Activated CD4-positive, alpha-beta T cell treated with anti-CD3 and anti-CD28 coated beads for 36 hours (primary cell): Measurements from ENCODE around the gene KRTAP10-5. TPM values are rescaled to one million over a fixed set of nuclear protein-coding genes. Genes with fewer than 3 reads are reported as not detected.
"Not testable (repeated sequence)": the region's sequence is repeated elsewhere in the genome, so short reads cannot be mapped to it uniquely, and the experiment has no call there.

Experiments
- ATAC-seq: fragments of 200-7000 bp; cut with Tn5 transposase; one replicate; pipeline ENCODE4 v1.10.0; 2021; ENCODE audit warnings: mild to moderate bottlenecking, moderate library complexity
- CTCF ChIA-PET: fragments of 350-600 bp; sonication (Branson Sonifier 250); formaldehyde crosslinking; loops from one replicate; lab custom pipeline; 2021; ENCODE audit warnings: antibody characterized with exemption; lab: Charles Lee
- POLR2A ChIA-PET: fragments of 350-600 bp; sonication (Branson Sonifier 250); formaldehyde crosslinking; loops from one replicate; lab custom pipeline; 2021; ENCODE audit warnings: antibody characterized with exemption, inconsistent platforms; lab: Charles Lee
- DNase-seq: peaks from one replicate; pipeline ENCODE4 v3.0.0-alpha.2; 2020
- H3K27ac Mint-ChIP-seq: one replicate; pipeline ENCODE4 v1.8.0; 2021; ENCODE audit warnings: mixed read lengths
- H3K27me3 Mint-ChIP-seq: one replicate; pipeline ENCODE4 v1.8.0; 2021; ENCODE audit warnings: mixed read lengths
- H3K36me3 Mint-ChIP-seq: one replicate; pipeline ENCODE4 v1.8.0; 2021; ENCODE audit warnings: low read depth, mixed read lengths
- H3K4me1 Mint-ChIP-seq: one replicate; pipeline ENCODE4 v1.8.0; 2021; ENCODE audit warnings: mixed read lengths
- H3K4me3 Mint-ChIP-seq: one replicate; pipeline ENCODE4 v1.8.0; 2021; ENCODE audit warnings: mild to moderate bottlenecking, moderate library complexity, mixed read lengths
- H3K9me3 Mint-ChIP-seq: one replicate; pipeline ENCODE4 v1.8.0; 2021; ENCODE audit warnings: low read depth, mixed read lengths
- intact Hi-C, 2 experiments: fragments of 100-400 bp; cut with DNase I in 1 of 2; cut with micrococcal nuclease in 1 of 2; formaldehyde crosslinking; loops; one replicate each; pipeline versions ENCODE4 v1.14.2 to v1.15.1; 2022 to 2024; cut with DNase I, micrococcal nuclease
- total RNA-seq, 2 experiments: library from RNA; stranded (reverse); gene quantifications; one replicate each; pipeline ENCODE4 v1.2.3, GENCODE V29; 2021

Gene KRTAP10-5
- total RNA-seq, 2 experiments from 2014 or later: not detected

- ChIA-PET CTCF (interaction anchor here (0.6 to 0.7 kb wide), 2 partner anchors 36 to 147 kb away, joined by 3 read pairs; no protein-coding TSS in a partner anchor), POLR2A (no interaction called here)
- Mint-ChIP-seq H3K9me3 (peaks cover 8% of the 10 kb centered on the region), H3K27ac (no peak overlapping the region), H3K4me1 (no peaks in the 10 kb centered on the region), H3K27me3 (peaks cover 3% of the 10 kb centered on the region), H3K36me3 (peaks cover 2% of the 10 kb centered on the region), H3K4me3 (no peak overlapping the region)
- intact Hi-C loops: no loop called here
- ATAC-seq: no peak
- DNase-seq: no peak
Observed at GRCh38 chr21:44574457-44575306, 5.7 kb downstream of the KRTAP10-5 start.

GRCh38 chr21:44573630-44574456 lies 6.6 kb downstream of the KRTAP10-5 start, which contains the start of gene KRTAP10-4:
KRTAP10-4 (plus strand) TSS chr21:44573729; CDS start chr21:44573759, 30 bp downstream.
- H3K27ac Mint-ChIP-seq, H3K4me1 Mint-ChIP-seq, H3K4me3 Mint-ChIP-seq, H3K36me3 Mint-ChIP-seq, H3K9me3 Mint-ChIP-seq, POLR2A ChIA-PET, intact Hi-C loops, DNase-seq, H3K27me3 Mint-ChIP-seq, ATAC-seq: not testable (repeated sequence)
- CTCF ChIA-PET: interaction anchor here (0.7 kb wide), 1 partner anchor 37 kb away, joined by 3 read pairs; no protein-coding TSS in a partner anchor

GRCh38 chr21:44572959-44573583 lies 7.3 kb downstream of the KRTAP10-5 start:
- Mint-ChIP-seq H3K9me3 (peaks cover 8% of the 10 kb centered on the region), H3K36me3 (peaks cover 2% of the 10 kb centered on the region), H3K4me3 (no peak overlapping the region), H3K4me1 (no peaks in the 10 kb centered on the region), H3K27ac (no peak overlapping the region), H3K27me3 (peaks cover 3% of the 10 kb centered on the region)
- POLR2A ChIA-PET: no interaction called here
- CTCF ChIA-PET: no interaction called here
- no peak for DNase-seq
- intact Hi-C loops: no loop called here
- ATAC-seq: no peak

- H3K27me3 Mint-ChIP-seq: peaks cover 3% of the 10 kb centered on the region
- DNase-seq (no peak), ATAC-seq (no peak)
- intact Hi-C loops: no loop called here
- no peaks in the 10 kb centered on the region for H3K4me1 Mint-ChIP-seq
- ChIA-PET POLR2A (no interaction called here), CTCF (no interaction called here)
- no peaks in the 10 kb centered on the region for H3K36me3 Mint-ChIP-seq
- peaks cover under 1% of the 10 kb centered on the region for H3K9me3 Mint-ChIP-seq
- H3K4me3 Mint-ChIP-seq: no peak overlapping the region
- no peak overlapping the region for H3K27ac Mint-ChIP-seq
Observed at GRCh38 chr21:44571844-44572782, 8.3 kb downstream of the KRTAP10-5 start.

- H3K36me3 Mint-ChIP-seq: no peaks in the 10 kb centered on the region
- ChIA-PET POLR2A (no interaction called here), CTCF (no interaction called here)
- peaks cover 3% of the 10 kb centered on the region for H3K27me3 Mint-ChIP-seq
- no peak for ATAC-seq
- intact Hi-C loops: no loop called here
- no peaks in the 10 kb centered on the region for H3K9me3 Mint-ChIP-seq
- H3K4me3 Mint-ChIP-seq: no peak overlapping the region
- no peak for DNase-seq
- H3K4me1 Mint-ChIP-seq: no peaks in the 10 kb centered on the region
- H3K27ac Mint-ChIP-seq: no peak overlapping the region
Observed at GRCh38 chr21:44571296-44571695, 9.1 kb downstream of the KRTAP10-5 start.

- peaks cover 3% of the 10 kb centered on the region for H3K27me3 Mint-ChIP-seq
- H3K36me3 Mint-ChIP-seq: no peaks in the 10 kb centered on the region
- intact Hi-C loops: no loop called here
- no peak overlapping the region for H3K4me3 Mint-ChIP-seq
- H3K9me3 Mint-ChIP-seq: no peaks in the 10 kb centered on the region
- no peak for ATAC-seq
- CTCF ChIA-PET: no interaction called here
- H3K4me1 Mint-ChIP-seq: peaks cover 5% of the 10 kb centered on the region
- no peak overlapping the region for H3K27ac Mint-ChIP-seq
- no peak for DNase-seq
- POLR2A ChIA-PET: no interaction called here
Observed at GRCh38 chr21:44569861-44570517, 10.4 kb downstream of the KRTAP10-5 start.

- ATAC-seq: no peak
- H3K4me1 Mint-ChIP-seq: peaks cover 12% of the 10 kb centered on the region
Observed at GRCh38 chr21:44568667-44569556, 11.5 kb downstream of the KRTAP10-5 start.

GRCh38 chr21:44568261-44568660 lies 12.1 kb downstream of the KRTAP10-5 start:
- POLR2A ChIA-PET: no interaction called here
- Mint-ChIP-seq H3K9me3 (peaks cover under 1% of the 10 kb centered on the region), H3K36me3 (no peaks in the 10 kb centered on the region), H3K4me1 (peaks cover 12% of the 10 kb centered on the region), H3K4me3 (no peak overlapping the region), H3K27ac (no peak overlapping the region), H3K27me3 (no peaks in the 10 kb centered on the region)
- intact Hi-C loops: no loop called here
- CTCF ChIA-PET: no interaction called here
- DNase-seq: no peak
- ATAC-seq: no peak

More at GRCh38 chr21:44568667-44569556, 11.5 kb downstream of the KRTAP10-5 start:
- no peak overlapping the region for H3K4me3 Mint-ChIP-seq
- no peak for DNase-seq
- ChIA-PET CTCF (no interaction called here), POLR2A (no interaction called here)
- H3K36me3 Mint-ChIP-seq: no peaks in the 10 kb centered on the region
- H3K27ac Mint-ChIP-seq: no peak overlapping the region
- intact Hi-C loops: no loop called here
- H3K9me3 Mint-ChIP-seq: no peaks in the 10 kb centered on the region
- H3K27me3 Mint-ChIP-seq: no peaks in the 10 kb centered on the region

- Mint-ChIP-seq H3K4me3 (no peak overlapping the region), H3K36me3 (no peaks in the 10 kb centered on the region), H3K9me3 (peaks cover 3% of the 10 kb centered on the region), H3K4me1 (peaks cover 12% of the 10 kb centered on the region), H3K27ac (no peak overlapping the region), H3K27me3 (no peaks in the 10 kb centered on the region)
- DNase-seq: no peak
- CTCF ChIA-PET: no interaction called here
- no peak for ATAC-seq
- intact Hi-C loops: no loop called here
- POLR2A ChIA-PET: no interaction called here
Observed at GRCh38 chr21:44567481-44568171, 12.8 kb downstream of the KRTAP10-5 start.
